Embryonic facial prominence (tissue), 1 donor: ENCODE data around the gene CYP4F8.

ENCODE experiments used
- DNase-seq: peaks from one replicate; pipeline ENCODE4 v3.0.0-alpha.2; 2016; ENCODE audit errors: extremely low spot score

The CYP4F8 gene

DNA sequence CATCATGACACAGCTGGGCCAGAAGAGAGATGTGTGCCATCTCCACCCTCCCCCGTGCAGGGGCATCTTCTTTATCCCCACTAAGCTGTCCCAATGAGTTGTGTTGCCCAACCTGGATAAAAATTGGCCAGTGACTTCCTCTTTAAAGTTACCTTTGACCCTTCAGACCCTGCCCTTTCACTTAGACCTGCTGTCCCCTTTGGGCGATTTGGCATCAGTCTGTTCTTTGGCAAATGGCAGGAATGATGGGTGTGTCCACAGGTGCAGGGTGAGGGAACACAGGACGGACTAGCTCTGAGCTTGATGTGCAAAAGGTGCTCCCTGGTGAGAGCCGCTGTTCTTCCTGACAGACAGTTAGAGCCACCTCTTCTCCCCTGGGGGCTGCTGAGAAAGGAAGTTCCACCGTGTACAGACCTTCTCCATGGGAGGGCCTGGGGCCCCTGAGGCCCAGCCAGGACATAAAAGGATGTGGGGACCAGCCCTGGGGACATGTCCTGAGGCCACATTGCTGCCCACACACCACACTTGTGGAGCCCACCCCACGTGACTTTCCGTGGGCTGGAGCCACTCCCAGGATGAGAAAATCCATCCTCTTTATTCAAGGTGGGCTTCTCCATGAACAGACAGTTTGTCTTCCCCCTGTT, 1.7 kb downstream of the CYP4F8 start:
- no peak for DNase-seq

DNA sequence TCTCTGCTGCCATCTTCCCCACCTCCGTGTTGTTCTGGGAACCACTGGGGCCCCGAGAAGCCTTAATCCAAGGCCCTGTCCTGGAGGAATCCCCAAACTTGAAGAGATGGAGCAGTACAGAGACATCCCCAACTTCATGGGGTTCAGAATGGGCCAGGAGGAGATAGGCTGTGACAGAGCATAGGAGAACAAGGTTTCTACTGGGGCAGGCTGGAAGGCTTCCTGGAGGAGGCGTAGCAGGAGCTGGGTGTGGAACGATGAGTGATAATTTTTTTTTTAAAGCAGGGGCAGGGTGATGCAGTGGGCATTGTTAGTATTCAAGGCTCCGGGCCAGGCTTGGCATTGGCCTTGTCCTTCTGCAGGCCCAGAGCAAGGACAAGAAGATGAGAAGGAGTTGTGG, 3.3 kb downstream of the CYP4F8 start:
- DNase-seq: no peak

DNA sequence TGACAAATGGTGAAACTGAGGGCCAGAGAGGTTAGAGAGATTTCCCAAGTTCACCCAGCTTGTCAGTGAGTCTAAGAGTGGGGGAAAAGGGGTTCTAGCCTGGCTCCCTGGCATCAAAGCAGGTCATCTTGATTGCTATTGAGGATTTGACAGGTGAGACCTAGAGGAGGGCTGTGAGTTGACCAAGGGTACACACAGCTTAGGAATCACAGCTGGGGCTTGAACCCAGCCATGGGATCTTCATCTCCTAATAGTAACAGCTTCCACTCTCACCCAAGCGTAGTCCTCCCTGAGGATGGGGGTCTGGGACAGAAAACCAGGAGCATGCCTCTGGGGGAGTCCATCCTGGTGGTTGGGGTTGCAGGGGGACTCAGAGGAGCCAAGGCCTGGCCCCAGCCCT, 6.8 kb downstream of the CYP4F8 start:
- no peak for DNase-seq

DNA sequence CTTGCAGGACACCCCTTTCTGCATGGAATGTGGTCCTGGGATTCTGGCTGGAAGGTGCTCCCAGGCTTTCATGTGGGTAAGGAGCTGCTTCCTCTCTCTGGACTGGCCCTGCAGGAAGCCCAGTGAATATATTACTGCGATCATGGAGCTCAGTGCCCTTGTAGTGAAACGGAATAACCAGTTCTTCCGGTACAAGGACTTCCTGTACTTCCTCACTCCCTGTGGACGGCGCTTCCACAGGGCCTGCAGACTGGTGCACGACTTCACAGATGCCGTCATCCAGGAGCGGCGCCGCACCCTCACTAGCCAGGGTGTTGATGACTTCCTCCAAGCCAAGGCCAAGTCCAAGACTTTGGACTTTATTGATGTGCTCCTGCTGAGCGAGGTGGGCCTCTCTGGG, 8.0 kb downstream of the CYP4F8 start:
- no peak for DNase-seq

DNA sequence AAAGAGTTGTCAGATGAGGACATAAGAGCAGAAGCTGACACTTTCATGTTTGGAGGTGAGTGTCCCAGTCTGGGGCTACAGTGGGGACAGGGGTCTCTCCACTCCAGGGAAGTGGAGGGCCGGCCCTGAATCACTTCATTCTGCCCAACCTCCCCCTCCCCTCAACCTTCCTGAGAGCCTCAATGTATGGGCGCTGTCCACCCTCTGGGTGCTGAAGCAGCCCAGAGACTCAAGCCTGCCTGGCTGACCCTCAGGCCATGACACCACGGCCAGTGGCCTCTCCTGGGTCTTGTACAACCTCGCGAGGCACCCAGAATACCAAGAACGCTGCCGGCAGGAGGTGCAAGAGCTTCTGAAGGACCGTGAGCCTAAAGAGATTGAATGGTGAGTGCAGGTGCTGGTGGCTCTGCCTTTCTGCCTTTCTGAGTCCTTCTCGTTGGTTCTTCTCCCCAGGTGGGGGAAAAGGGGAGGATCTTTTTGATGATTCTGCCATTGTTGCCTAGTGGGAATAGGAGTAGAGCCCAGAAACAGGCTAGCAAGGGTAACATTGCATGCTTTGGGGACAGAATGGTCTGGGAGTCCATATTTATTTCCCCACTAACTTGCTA, 8.8 kb downstream of the CYP4F8 start:
- DNase-seq: no peak

DNA sequence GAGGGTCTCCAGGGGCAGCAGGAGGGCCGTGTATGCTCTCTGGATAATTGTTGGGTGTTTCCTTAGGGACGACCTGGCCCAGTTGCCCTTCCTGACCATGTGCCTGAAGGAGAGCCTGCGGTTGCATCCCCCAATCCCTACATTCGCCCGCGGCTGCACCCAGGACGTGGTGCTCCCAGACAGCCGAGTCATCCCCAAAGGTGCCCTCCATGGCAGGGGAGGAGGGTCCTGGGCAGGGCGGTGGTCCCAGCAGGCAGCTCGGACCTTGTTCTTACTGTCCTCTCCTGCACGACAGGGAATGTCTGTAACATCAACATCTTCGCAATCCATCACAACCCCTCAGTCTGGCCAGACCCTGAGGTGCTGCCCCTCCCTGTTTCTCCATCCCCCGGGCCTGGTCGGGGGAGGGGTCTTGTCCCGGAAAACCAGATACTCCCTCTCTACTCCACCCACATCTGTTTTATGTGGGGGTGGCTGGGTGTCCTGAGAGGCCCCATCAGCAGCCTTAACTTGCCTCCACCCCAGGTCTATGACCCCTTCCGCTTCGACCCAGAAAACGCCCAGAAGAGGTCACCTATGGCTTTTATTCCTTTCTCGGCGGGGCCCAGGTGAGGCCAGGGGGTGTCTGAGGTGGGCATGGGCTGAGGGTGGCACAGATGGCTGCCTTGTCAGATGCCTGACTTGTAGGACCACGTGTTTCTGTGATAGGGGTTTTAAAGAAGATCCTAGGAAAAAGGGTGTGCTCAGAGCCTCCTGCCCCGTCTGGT, 13.4 kb downstream of the CYP4F8 start:
- DNase-seq: no peak

DNA sequence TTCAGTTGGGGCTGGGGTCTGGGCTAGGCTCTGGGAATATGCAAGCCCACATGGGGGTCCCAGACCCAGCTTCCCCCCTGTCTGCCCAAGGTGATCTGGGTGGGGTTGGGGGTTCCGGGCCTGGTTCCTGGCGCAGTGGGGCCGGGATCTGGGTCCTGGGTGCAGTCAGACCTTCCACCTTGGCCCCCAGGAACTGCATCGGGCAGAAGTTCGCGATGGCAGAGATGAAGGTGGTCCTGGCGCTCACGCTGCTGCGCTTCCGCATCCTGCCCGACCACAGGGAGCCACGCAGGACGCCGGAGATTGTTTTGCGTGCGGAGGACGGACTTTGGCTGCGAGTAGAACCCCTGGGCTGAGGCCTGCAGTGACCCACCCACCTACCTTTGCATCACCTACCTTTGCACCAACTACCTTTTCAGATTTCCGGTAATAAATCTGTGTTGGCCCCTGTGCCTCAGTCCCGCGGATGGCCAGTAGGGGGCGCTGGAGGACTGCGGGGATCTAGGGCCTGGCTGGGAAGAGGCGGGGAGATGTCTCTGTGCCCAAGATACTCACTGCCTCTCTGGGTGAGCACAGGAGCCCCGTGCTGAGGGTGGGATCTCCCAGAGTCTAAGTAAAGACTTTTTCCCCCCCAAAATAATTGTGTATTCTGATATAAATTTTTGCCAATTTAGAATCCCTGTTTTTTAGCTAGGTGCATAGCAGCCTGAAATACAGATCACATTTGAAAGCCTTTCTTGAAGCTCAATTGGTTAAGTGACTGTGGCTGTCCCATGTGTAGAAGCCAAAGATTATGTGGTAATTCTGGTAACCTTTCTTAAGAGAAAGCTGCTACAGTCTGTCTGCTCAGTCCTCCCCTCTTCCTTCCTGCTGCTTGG, 14.2 kb downstream of the CYP4F8 start:
- DNase-seq: peak; percentile 7

DNA sequence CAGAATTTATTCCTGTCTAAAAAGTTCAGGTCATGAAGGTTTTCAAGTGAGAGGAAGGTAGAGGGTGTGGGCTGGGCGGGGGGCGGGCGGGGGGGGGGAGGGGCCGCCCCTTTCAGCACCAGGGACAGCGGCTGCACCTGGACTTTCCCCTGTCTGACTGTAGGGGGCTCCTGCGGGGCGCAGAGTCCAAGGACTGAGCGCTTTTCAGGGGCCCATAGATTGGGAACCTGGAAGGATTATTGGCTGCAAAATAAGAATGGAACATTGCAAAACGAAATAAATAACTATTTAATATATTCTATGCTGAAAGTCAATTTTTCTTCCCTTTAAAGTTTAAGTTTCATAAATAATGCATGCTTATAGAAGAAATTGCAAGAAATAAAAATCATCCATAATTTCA, 16.8 kb downstream of the CYP4F8 start:
- no peak for DNase-seq

DNA sequence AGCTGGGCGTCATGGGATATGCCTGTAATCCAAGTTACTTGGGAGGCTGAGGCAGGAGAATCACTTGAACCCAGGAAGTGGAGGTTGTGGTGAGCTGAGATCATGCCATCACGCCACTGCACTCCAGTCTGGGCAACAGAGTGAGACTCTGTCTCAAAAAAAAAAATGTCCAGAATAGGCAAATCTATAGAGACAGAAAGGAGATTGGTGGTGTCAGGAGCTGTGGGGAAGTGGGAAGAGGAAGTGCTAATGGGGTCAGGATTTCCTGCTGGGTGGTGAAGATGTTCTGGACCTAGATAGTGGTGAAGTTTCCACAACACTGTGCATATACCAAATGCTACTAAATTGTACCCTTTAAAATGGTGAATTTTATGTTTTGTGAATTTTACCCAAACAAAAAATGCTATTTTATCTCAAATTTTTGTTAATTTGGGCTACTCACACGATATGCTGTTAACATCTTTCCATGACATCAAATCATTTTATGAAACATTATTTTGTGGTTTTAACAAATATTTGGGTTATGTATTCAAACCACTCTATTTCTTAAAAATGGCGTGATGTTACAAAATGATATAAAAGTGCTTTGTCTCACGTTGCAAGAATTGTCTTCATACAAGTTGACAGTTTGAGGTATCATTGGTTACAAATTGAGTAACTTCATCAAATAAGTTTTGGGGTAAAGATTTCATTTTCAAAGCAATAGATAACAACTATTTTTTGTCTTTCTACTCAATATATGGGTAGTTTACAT, 18.2 kb downstream of the CYP4F8 start:
- DNase-seq: no peak

DNA sequence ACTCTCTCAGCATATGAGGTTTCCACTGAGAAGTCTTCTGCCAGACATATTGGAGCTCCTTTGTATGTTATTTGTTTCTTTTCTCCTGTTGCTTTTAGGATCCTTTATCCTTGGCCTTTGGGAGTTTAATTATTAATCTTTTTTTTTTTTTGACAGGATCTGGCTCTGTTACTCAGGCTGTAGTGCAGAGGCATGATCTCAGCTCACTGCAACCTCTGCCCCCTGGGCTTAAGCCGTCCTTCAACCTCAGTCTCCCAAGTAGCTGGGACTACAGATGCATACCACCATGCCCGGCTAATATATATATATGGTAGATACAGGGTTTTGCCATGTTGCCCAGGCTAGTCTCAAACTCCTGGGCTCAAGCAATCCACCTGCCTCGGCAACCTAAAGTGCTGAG, 19.1 kb downstream of the CYP4F8 start:
- no peak for DNase-seq

DNA sequence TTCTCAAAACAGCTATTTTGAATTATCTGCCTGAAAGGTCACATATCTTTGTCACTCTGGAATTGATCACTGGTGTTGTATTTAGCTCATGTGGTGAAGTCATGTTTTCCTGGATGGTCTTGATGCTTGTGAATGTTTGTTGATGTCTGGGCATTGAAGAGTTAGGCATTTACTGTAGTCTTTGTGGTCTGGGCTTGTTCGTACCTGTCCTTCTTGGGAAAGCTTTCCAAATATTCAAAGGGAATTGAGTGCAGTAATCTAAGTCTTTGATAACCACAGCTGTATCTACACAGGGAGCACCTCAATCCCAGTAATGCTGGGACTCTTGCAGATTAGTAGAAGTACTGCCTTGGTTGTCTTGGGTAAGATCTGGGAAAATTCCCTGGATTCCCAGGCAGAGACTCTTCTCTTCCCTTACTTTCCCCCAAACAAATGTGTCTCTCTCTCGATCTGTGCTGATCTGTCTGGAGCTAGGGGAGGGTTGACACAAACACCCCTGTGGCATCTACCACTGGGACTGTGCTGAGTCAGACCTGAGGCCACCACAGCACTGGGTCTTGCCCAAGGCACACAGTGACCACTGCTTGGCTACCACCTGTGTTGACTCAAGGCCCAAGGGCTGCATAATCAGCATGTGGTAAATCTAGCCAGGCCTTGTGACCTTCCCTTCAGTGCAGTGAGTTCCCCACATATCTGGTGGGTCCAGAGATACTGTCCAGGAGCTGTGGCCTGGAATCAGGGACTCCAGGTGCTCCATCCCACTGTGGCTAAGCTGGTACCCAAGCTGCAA, 20.2 kb downstream of the CYP4F8 start:
- no peak for DNase-seq

DNA sequence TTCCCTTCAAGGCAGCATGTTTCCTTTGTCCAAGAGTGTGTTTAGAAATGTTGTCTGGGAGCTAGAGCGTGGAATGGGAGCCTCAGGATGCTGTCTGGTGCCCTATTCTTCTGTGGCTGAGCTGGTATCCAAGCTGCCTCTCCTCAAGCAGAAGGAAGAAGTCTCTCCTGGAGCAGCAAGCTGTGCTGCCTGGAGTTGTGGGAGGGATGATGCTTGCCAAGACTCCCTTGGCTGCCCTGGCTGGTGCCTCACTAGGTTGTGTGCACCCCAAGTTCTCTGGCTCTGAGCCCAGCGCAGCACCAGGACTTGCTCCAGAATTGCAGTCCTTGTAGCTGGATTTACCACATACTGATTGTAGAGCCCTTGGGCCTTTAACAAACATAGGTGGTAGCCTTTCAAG, 21.0 kb downstream of the CYP4F8 start:
- no peak for DNase-seq

DNA sequence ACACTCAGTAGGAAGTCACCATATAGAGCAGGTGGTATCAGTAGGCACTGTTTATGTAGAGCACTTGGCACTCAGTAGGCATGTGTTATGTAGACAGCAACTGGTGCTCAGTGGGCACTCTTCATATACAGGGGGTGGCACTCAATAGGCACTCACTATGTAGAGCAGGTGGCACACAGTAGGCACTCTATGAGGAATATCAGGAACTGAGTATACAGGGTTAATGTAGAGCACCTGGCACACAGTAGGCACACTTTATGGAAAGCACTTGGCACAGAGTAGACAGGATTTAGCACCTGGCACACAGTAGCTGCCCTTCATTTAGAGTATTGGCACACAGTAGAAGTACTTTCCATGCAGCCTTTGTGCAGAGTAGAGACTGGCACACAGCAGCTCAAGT, 24.6 kb downstream of the CYP4F8 start:
- DNase-seq: no peak

DNA sequence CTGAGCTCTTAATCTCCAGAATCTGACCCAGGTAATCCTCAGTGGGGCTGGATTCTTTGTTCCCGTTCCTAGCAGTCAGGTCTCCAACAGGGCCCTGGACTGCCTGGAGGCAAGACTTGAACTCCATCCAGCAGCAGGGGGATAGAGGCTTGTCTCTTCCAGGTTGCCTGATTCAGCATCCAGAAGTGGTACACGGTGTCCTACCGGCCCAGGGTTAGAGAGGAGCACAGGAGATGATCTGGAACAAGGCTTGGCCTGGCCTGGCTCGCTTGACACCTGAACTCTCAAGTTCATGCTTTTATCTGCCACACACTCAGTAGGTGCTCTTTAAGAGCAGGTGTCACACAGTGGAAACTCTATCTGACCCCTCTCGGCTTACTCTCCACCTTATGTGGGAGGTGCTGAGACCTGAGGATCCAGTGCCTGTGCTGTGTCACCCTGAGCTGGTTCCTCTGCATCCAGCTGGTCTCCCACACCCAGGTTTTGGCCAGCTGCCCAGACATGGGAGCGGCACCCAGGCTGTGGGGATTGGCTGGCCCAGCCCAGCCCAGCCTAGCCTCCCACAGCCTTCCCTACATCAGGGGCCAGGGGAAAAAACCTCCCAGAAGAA, 25.4 kb downstream of the CYP4F8 start, which contains the start of gene CYP4F3:
TSS of gene CYP4F3 (plus strand) at position 604 of the 610 bp plus-strand sequence. CDS start 519 bp downstream, outside the sequence.
- no peak for DNase-seq

DNA sequence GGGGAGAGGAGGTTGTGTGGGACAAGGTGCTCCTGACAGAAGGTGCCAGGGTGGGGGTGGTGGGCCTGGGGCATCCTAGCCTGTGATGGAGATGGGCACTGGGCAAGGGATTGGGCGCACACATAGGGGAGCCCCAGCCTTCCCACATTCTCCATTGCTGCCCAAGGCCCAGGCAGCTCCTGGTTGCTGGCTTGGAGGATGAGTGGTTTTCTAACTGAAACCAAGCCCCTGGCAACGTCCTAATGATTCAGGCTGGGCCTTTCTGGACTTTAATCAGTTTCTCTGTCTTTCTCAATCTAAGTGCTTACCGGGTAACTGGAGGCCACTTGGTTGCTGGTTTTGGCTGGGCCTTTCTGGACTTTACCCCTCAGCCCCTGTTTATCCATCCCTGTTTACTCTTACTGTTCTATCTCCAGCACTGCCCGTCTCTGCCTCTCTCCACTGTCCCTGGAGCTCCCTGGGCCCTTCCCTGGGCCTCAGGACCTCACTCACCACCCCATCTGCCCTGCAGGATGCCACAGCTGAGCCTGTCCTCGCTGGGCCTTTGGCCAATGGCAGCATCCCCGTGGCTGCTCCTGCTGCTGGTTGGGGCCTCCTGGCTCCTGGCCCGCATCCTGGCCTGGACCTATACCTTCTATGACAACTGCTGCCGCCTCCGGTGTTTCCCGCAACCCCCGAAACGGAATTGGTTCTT, 26.0 kb downstream of the CYP4F8 start:
- no peak for DNase-seq

DNA sequence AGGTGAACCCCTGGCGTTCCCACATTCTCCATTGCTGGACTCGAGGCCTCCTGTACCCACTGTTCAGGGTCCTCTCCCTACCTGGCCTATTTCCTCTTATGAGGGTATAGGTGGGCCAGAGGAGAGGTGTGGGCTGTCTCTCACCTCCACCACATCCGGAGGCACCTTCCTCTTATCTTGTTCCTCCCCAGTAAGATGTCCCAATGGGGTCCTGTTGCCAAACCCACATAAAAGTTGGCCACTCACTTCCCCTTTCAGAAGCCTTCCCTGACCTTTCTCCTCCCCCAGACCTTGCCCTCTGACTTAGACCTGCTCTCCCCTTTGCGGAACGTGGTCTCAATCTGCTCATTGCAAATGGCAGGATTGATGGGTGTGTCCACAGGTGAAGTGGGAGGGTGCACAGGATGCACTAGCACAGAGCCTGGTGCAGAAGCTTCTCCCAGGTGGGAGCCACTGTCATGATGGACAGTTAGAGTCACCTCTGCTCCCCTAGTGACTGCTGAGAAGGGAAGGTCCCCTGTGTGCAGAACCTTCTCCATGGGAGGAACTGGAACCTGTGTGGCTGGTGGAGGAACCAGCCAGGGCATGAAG, 27.0 kb downstream of the CYP4F8 start:
- no peak for DNase-seq

DNA sequence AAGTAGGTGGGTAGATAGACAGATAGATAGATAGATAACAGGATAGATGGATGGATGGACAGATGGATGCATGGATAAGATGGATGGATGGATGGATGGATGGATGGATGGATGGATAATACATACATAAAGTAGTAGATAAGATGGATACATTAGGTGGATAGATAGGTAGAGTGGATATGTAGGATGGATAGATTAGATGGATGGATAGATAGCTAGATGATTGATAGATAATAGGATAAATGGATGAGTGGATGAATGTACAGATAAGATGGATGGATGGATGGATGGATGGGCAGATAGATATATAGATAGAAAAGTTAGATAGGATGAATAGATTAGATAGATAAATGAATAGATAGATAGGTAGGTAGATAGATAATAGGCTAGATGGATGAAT, 27.8 kb downstream of the CYP4F8 start:
- no peak for DNase-seq

DNA sequence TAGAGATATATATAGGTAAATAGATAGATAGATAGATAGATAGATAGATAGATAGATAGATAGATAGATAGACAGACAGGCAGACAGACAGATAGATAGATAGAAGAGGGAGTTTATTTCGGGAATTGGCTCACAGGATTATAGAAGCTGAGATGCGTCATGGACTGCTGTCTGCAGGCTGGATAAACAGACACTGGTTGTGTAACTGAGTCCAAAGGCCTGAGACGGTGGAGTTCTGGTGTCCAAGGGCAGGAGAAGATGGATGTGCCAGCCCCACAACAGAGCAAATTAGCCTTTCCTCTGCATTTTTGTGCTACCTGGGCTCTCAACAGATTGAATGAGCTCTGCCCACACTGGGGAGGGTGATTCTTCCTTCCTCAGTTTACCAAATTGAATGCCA, 28.4 kb downstream of the CYP4F8 start:
- DNase-seq: no peak
